Astrocyte (in vitro differentiated cells and primary cell): ENCODE measurements around the gene SMCO1. TPM values are rescaled to one million over a fixed set of nuclear protein-coding genes. Genes with fewer than 3 reads are reported as not detected.

Experiments used
- DNase-seq: peaks from one replicate; pipeline ENCODE4 v3.0.0-alpha.2; 2010; ENCODE audit warnings: low read depth
- FAIRE-seq: peaks from 2 replicates; lab custom pipeline; 2011; peaks lifted over from hg19 to GRCh38; lab: Jason Lieb, UNC
- H2AFZ ChIP-seq: 2 replicates; pipeline ENCODE4 v1.6.0; 2012; ENCODE audit warnings: low read depth, low read length, inconsistent platforms
- H3K27ac ChIP-seq: 2 replicates; pipeline ENCODE4 v1.5.1; 2011; ENCODE audit warnings: low read depth, low read length, inconsistent platforms
- H3K27me3 ChIP-seq: 2 replicates; pipeline ENCODE4 v1.6.0; 2011; ENCODE audit warnings: low read length, inconsistent platforms; ENCODE audit not compliant: insufficient read depth
- H3K36me3 ChIP-seq: 2 replicates; pipeline ENCODE4 v1.5.1; 2011; ENCODE audit warnings: low read length, inconsistent platforms; ENCODE audit not compliant: insufficient read depth
- H3K4me1 ChIP-seq: 2 replicates; pipeline ENCODE4 v1.5.1; 2011; ENCODE audit warnings: low read length, inconsistent platforms; ENCODE audit not compliant: insufficient read depth
- H3K4me2 ChIP-seq: 2 replicates; pipeline ENCODE4 v1.6.0; 2012; ENCODE audit warnings: low read length, inconsistent platforms
- H3K4me3 ChIP-seq: 2 replicates; pipeline ENCODE4 v1.5.1; 2011; ENCODE audit warnings: low read depth, mild to moderate bottlenecking, low read length, inconsistent platforms; ENCODE audit not compliant: insufficient read depth
- H3K79me2 ChIP-seq: 2 replicates; pipeline ENCODE4 v1.6.0; 2012; ENCODE audit warnings: mild to moderate bottlenecking, low read length, inconsistent platforms; ENCODE audit not compliant: insufficient read depth
- H3K9ac ChIP-seq: 2 replicates; pipeline ENCODE4 v1.6.0; 2012; ENCODE audit warnings: mild to moderate bottlenecking, low read length, inconsistent platforms
- H3K9me3 ChIP-seq: 2 replicates; pipeline ENCODE4 v1.5.1; 2012; ENCODE audit warnings: low read depth, mild to moderate bottlenecking, low read length, inconsistent platforms; ENCODE audit not compliant: insufficient read depth
- H4K20me1 ChIP-seq: 2 replicates; pipeline ENCODE4 v1.6.0; 2012; ENCODE audit warnings: low read length, inconsistent platforms; ENCODE audit not compliant: insufficient read depth
- H3K27ac Mint-ChIP-seq: one replicate; pipeline ENCODE4 v1.8.0; 2021; ENCODE audit warnings: mild to moderate bottlenecking, mixed read lengths; ENCODE audit not compliant: unreplicated experiment
- H3K27me3 Mint-ChIP-seq: one replicate; pipeline ENCODE4 v1.8.0; 2021; ENCODE audit warnings: low read depth, mixed read lengths; ENCODE audit not compliant: unreplicated experiment
- H3K36me3 Mint-ChIP-seq: one replicate; pipeline ENCODE4 v1.8.0; 2021; ENCODE audit warnings: low read depth, mixed read lengths; ENCODE audit not compliant: unreplicated experiment
- H3K4me1 Mint-ChIP-seq: one replicate; pipeline ENCODE4 v1.8.0; 2021; ENCODE audit warnings: low read depth, mixed read lengths; ENCODE audit not compliant: unreplicated experiment
- H3K4me3 Mint-ChIP-seq: one replicate; pipeline ENCODE4 v1.8.0; 2021; ENCODE audit warnings: mild to moderate bottlenecking, moderate library complexity, mixed read lengths; ENCODE audit not compliant: unreplicated experiment
- H3K9me3 Mint-ChIP-seq: one replicate; pipeline ENCODE4 v1.8.0; 2021; ENCODE audit warnings: mild to moderate bottlenecking, mixed read lengths; ENCODE audit not compliant: unreplicated experiment
- CTCF ChIP-seq: IDR thresholded peaks from 2 replicates; pipeline ENCODE4 v1.5.1; 2011; ENCODE audit warnings: low read depth, mild to moderate bottlenecking, inconsistent platforms, low read length, moderate library complexity; ENCODE audit not compliant: insufficient read depth
- EZH2 ChIP-seq: IDR thresholded peaks from 2 replicates; pipeline ENCODE4 v1.6.1; 2012; ENCODE audit warnings: mild to moderate bottlenecking, low read length, inconsistent platforms; ENCODE audit not compliant: insufficient read depth
- total RNA-seq: library from RNA; stranded (reverse); gene quantifications from 2 replicates; pipeline ENCODE4 v1.2.1, GENCODE V29; 2021

The SMCO1 gene
- total RNA-seq, 1 donor from 2014 or later, result not detected

GRCh38 chr3:196493292-196493691 lies 21.9 kb downstream of the SMCO1 start:
- Histone ChIP-seq H2AFZ (no peak overlapping the region), H3K4me1 (no peaks in the 10 kb centered on the region), H3K79me2 (peaks cover 99% of the 10 kb centered on the region), H3K27me3 (no peaks in the 10 kb centered on the region), H3K36me3 (no peaks in the 10 kb centered on the region), H3K27ac (no peak overlapping the region), H4K20me1 (peaks cover 75% of the 10 kb centered on the region), H3K4me3 (no peak overlapping the region), H3K9ac (no peak overlapping the region), H3K4me2 (no peak overlapping the region), H3K9me3 (no peaks in the 10 kb centered on the region)
- H3K9me3 Mint-ChIP-seq, result no peaks in the 10 kb centered on the region
- TF ChIP-seq EZH2, result no peak
- TF ChIP-seq CTCF, result no peak
- FAIRE-seq (no peak), DNase-seq (no peak)
- peaks cover 3% of the 10 kb centered on the region for H3K36me3 Mint-ChIP-seq
- peaks cover under 1% of the 10 kb centered on the region for H3K4me1 Mint-ChIP-seq
- H3K4me3 Mint-ChIP-seq, result no peak overlapping the region
- no peak overlapping the region for H3K27ac Mint-ChIP-seq
- no peaks in the 10 kb centered on the region for H3K27me3 Mint-ChIP-seq

GRCh38 chr3:196492080-196492479 lies 23.1 kb downstream of the SMCO1 start:
- no peaks in the 10 kb centered on the region for H3K27me3 Mint-ChIP-seq
- H3K27ac Mint-ChIP-seq, result no peak overlapping the region
- Histone ChIP-seq H3K4me3 (no peak overlapping the region), H3K9me3 (no peaks in the 10 kb centered on the region), H4K20me1 (peaks cover 76% of the 10 kb centered on the region), H3K4me1 (no peaks in the 10 kb centered on the region), H3K27me3 (no peaks in the 10 kb centered on the region), H2AFZ (no peak overlapping the region), H3K9ac (no peak overlapping the region), H3K27ac (no peak overlapping the region), H3K4me2 (no peak overlapping the region), H3K36me3 (peaks cover 6% of the 10 kb centered on the region), H3K79me2 (peaks cover 96% of the 10 kb centered on the region)
- no peak for DNase-seq
- H3K9me3 Mint-ChIP-seq, result no peaks in the 10 kb centered on the region
- peaks cover 7% of the 10 kb centered on the region for H3K36me3 Mint-ChIP-seq
- FAIRE-seq, result no peak
- H3K4me1 Mint-ChIP-seq, result no peaks in the 10 kb centered on the region
- TF ChIP-seq CTCF (no peak), EZH2 (no peak)
- no peak overlapping the region for H3K4me3 Mint-ChIP-seq

- H3K9me3 Mint-ChIP-seq, result no peaks in the 10 kb centered on the region
- no peak overlapping the region for H3K27ac Mint-ChIP-seq
- H3K4me1 Mint-ChIP-seq, result no peaks in the 10 kb centered on the region
- H3K36me3 Mint-ChIP-seq, result peaks cover 7% of the 10 kb centered on the region
- Histone ChIP-seq H3K79me2 (peaks cover 82% of the 10 kb centered on the region), H3K27me3 (no peaks in the 10 kb centered on the region), H3K9ac (no peak overlapping the region), H3K4me3 (no peak overlapping the region), H3K9me3 (no peaks in the 10 kb centered on the region), H4K20me1 (peaks cover 59% of the 10 kb centered on the region), H3K4me2 (no peak overlapping the region), H3K36me3 (peaks cover 23% of the 10 kb centered on the region), H3K4me1 (no peaks in the 10 kb centered on the region), H2AFZ (no peak overlapping the region), H3K27ac (no peak overlapping the region)
- H3K27me3 Mint-ChIP-seq, result no peaks in the 10 kb centered on the region
- TF ChIP-seq EZH2 (no peak), CTCF (no peak)
- no peak overlapping the region for H3K4me3 Mint-ChIP-seq
- DNase-seq (no peak), FAIRE-seq (no peak)
These were observed 25.4 kb downstream of the SMCO1 start for GRCh38 chr3:196489747-196490146.
